GM10266 (cell line): ENCODE data around the gene CD22.
"Not testable (repeated sequence)": the region's sequence is repeated elsewhere in the genome, so short reads cannot be mapped to it uniquely, and the experiment has no call there.

Experiments used
- DNase-seq: peaks from one replicate; pipeline ENCODE4 v3.0.0; 2012; ENCODE audit errors: extremely low spot score
- TF ChIP-seq, protein P1 (sequence below): IDR thresholded peaks from 2 replicates; pipeline ENCODE4 v1.5.1; 2012; ENCODE audit warnings: mild to moderate bottlenecking, low read depth; ENCODE audit not compliant: control insufficient read depth, insufficient read depth; ENCODE audit errors: missing control alignments

The CD22 gene

DNA sequence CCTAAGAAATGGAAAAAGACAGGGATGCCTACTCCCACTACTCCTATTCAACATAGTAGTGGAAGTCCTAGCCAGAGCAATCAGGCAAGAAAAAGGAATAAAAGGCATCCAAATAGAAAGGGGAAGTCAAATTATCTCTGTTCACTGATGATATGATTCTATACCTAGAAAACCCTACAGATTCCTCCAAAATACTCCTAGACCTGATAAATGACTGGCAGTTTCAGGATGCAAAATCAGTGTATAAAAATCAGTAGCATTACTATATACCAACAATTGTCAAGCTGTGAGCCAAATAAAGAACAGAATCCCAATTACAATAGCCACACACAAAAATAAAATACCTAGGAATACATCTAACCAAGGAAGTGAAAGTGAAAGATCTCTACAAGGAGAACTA lies 40.5 kb downstream of the CD22 start:
- TF ChIP-seq, protein P1, sequence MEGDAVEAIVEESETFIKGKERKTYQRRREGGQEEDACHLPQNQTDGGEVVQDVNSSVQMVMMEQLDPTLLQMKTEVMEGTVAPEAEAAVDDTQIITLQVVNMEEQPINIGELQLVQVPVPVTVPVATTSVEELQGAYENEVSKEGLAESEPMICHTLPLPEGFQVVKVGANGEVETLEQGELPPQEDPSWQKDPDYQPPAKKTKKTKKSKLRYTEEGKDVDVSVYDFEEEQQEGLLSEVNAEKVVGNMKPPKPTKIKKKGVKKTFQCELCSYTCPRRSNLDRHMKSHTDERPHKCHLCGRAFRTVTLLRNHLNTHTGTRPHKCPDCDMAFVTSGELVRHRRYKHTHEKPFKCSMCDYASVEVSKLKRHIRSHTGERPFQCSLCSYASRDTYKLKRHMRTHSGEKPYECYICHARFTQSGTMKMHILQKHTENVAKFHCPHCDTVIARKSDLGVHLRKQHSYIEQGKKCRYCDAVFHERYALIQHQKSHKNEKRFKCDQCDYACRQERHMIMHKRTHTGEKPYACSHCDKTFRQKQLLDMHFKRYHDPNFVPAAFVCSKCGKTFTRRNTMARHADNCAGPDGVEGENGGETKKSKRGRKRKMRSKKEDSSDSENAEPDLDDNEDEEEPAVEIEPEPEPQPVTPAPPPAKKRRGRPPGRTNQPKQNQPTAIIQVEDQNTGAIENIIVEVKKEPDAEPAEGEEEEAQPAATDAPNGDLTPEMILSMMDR = no peak
- DNase-seq = no peak

- TF ChIP-seq, protein P1 = no peak
- no peak for DNase-seq
Observed at GRCh38 chr19:35370722-35371121, 41.7 kb downstream of the CD22 start, which contains the start of gene GPR42. Gene GPR42, plus strand, starts transcription at chr19:35371068. Its CDS starts 292 bp downstream, at chr19:35371360.

GRCh38 chr19:35373492-35373891 lies 44.5 kb downstream of the CD22 start:
- DNase-seq = no peak
- TF ChIP-seq, protein P1 = no peak

DNA sequence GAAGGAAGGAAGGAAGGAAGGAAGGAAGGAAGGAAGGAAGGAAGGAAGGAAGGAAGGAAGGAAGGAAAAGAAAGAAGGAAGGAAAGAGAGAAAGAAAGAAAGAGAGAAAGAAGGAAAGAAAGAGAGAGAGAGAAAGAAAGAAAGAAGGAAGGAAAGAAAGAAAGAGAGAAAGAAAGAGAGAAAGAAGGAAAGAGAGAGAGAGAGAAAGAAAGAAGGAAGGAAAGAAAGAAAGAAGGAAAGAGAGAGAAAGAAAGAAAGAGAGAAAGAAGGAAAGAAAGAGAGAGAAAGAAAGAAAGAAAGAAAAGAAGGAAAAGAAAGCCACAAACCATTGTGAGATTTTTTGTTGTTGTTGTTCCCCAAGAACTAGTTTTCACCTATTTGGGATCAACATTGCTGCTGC lies 45.0 kb downstream of the CD22 start:
- not testable (repeated sequence) for DNase-seq

DNA sequence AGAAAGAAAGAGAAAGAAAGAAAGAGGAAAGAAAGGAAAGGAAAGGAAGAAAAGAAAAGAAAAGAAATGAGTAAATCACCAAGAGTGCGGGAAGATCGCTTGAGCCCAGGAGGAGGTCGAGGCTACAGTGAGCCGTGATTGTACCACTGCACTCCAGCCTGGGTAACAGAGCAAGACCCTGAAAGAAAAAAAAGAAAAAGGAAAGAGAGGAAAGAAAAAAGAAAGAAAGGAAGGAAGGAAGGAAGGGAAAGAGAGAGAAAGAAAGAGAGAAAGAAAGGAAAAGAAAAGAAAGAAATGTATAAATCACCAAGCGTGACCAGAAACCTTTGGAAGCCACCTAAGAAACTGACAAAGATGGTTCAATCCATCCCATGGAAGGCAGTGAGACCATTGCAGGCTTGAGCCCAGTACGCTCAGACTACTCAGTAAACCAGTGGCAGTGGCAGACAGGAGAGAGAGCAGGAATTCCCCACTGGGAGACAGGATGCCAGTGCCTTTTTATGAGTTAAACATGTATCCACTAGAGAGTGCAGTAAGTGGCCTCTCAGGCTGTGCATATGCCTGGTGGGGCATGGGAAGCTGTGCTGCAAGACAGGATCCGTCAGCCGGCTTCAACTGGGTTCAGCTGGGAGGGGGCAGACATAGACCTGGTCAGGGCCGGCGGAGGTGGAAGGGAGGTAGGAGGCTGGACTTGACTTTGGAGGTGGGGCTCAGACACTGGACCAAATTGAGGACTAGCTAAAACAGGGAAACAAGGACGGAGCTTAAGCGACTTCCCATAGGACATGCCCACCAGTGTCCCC lies 46.7 kb downstream of the CD22 start:
- TF ChIP-seq, protein P1 = no peak
- no peak for DNase-seq

GRCh38 chr19:35377656-35378055 lies 48.7 kb downstream of the CD22 start:
- TF ChIP-seq, protein P1 = no peak
- DNase-seq = no peak

GRCh38 chr19:35378356-35378755 lies 49.4 kb downstream of the CD22 start:
- TF ChIP-seq, protein P1 = no peak
- DNase-seq = no peak

DNA sequence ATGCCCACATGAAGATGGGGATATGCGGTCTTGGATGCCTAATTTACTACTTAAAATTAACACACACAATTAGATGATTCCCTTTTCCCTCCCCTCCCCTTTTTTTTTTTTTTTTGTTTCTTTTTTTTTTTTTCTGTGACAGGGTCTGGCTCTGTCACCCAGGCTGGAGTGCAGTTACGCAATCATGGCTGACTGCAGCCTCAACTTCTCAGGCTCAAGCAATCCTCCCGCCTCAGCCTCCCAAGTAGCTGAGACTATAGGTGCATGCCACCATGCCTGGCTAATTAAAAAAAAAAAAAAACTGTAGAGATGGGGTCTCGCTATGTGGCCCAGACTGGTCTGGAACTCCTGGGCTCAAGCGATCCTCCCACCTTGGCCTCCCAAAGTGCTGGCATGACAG lies 50.6 kb downstream of the CD22 start:
- not testable (repeated sequence) for DNase-seq
